ENCODE results near the gene PPP2R2D.
A peak's percentile ranks its signal among the peaks of the same experiment; 100 is the strongest.

PPP2R2D gene

GRCh38 chr10:131897297-131897899 is 3.4 kb upstream of the PPP2R2D start:
- TF ChIP-seq, protein P1, sequence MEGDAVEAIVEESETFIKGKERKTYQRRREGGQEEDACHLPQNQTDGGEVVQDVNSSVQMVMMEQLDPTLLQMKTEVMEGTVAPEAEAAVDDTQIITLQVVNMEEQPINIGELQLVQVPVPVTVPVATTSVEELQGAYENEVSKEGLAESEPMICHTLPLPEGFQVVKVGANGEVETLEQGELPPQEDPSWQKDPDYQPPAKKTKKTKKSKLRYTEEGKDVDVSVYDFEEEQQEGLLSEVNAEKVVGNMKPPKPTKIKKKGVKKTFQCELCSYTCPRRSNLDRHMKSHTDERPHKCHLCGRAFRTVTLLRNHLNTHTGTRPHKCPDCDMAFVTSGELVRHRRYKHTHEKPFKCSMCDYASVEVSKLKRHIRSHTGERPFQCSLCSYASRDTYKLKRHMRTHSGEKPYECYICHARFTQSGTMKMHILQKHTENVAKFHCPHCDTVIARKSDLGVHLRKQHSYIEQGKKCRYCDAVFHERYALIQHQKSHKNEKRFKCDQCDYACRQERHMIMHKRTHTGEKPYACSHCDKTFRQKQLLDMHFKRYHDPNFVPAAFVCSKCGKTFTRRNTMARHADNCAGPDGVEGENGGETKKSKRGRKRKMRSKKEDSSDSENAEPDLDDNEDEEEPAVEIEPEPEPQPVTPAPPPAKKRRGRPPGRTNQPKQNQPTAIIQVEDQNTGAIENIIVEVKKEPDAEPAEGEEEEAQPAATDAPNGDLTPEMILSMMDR (IDR thresholded peaks at IDR 0.05) = no peak
- TF ChIP-seq ZFX (IDR thresholded peaks at IDR 0.05; ENCODE audit: borderline replicate concordance) = no peak
- no peak overlapping the region for H3K27ac ChIP-seq

DNA sequence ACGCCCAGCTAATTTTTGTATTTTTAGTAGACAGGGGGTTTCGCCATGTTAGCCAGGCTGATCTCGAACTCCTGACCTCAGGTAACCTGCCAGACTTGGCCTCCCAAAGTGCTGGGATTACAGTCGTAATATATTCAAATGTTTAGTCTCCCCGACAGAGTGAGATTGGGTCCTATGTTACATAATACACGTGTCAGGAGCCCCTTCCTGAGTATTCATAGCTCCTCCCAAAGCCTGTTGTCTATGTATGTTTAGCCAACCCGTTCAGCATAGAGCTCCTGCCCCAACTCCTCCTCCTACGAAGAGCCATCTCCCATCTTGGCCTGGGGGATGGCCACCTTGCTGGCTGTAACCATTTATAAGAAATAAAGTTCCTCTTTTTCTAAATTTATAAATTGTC is 2.7 kb upstream of the PPP2R2D start:
- TF ChIP-seq, protein P1 (IDR thresholded peaks at IDR 0.05) = no peak
- TF ChIP-seq ZFX (IDR thresholded peaks at IDR 0.05; ENCODE audit: borderline replicate concordance) = no peak
- H3K27ac ChIP-seq = no peak overlapping the region

GRCh38 chr10:131898713-131899112 is 2.1 kb upstream of the PPP2R2D start:
- no peak for TF ChIP-seq ZFX (IDR thresholded peaks at IDR 0.05; ENCODE audit: borderline replicate concordance)
- TF ChIP-seq, protein P1 (IDR thresholded peaks at IDR 0.05) = no peak
- no peak overlapping the region for H3K27ac ChIP-seq

DNA sequence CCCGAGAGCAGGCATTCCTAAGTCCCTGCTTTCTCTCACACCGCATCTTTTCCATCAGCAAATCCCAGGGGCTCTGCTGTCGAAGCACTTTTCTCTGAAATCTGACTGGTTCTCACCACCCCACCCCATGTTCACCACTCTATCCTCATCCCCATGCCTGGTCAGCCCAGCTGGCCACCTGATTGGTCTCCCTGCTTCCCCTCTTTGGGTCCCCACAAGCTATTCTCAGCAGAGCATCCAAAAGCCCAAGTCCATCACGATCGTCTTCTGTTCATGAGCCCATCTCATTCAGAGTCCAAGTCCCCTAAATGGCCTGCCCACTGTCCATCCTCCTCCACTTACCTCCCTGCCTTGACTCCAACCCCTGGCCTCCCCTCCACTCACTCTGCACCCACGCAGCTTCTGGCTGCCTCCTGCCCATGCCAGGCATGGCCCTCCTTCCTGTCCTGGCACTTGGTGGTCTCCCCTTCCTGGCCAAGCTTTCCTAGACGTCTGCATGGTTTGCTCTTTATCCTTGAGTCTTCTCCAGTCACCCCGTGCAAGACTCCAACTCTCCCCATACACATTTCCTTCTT is 1.6 kb upstream of the PPP2R2D start:
- TF ChIP-seq, protein P1 (IDR thresholded peaks at IDR 0.05) = no peak
- TF ChIP-seq ZFX (IDR thresholded peaks at IDR 0.05; ENCODE audit: borderline replicate concordance) = no peak
- H3K27ac ChIP-seq = no peak overlapping the region

GRCh38 chr10:131899695-131900349 is 986 bp upstream of the PPP2R2D start:
- H3K27ac ChIP-seq = peak overlapping the region; percentile 73
- TF ChIP-seq, protein P1 (IDR thresholded peaks at IDR 0.05) = no peak
- no peak for TF ChIP-seq ZFX (IDR thresholded peaks at IDR 0.05; ENCODE audit: borderline replicate concordance)

DNA sequence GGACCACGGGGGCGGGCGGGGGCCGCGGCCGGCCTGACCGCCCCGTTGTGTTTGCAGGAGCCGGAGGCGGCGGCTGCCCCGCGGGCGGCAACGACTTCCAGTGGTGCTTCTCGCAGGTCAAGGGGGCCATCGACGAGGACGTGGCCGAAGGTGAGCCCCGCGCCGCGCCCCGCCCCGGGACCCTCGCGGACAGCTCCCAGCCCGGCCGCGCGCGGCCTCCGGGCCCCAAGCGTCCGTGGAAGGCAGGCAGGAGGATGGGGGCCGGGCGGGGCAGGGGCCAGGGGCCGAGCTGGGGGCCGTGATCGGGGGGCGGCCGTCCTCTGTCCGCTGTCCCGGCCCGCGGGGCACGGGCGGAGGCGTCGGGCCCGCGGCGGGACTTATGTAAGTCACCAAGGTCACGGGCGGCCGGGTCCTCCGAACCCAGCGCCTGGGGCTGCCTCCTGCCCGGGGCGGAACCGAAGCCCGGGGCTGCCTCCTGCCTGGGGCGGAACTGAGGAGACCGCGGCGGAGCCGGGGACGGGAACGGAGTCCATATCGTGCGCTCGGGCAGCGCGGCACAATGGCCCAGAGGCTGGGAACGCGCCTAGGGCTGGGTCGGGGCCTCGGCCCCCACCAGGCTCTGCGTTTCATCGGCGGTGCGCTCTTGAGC is 497 bp downstream of the PPP2R2D start:
- TF ChIP-seq, protein P1 (IDR thresholded peaks at IDR 0.05) = no peak
- TF ChIP-seq ZFX (IDR thresholded peaks at IDR 0.05; ENCODE audit: borderline replicate concordance) = no peak

More for the DNA sequence above, 497 bp downstream of the PPP2R2D start:
- peak overlapping the region; percentile 73 for H3K27ac ChIP-seq

Data from 22Rv1 (cell line).